ENCODE measurements around the gene TCERG1L. TPM values are rescaled to one million over a fixed set of nuclear protein-coding genes. Genes with fewer than 3 reads are reported as not detected.

TCERG1L gene
- polyA plus RNA-seq, 4 donors: 0.31 to 1.8 (median 1.5) TPM

GRCh38 chr10:131231323-131231964 lies 80.1 kb downstream of the TCERG1L start:
- no peak for DNase-seq (ENCODE audit: low read depth in 4 of 4, low spot score in 3 of 4)

GRCh38 chr10:131230641-131231322 lies 80.7 kb downstream of the TCERG1L start:
- DNase-seq (ENCODE audit: low read depth in 4 of 4, low spot score in 3 of 4): no peak

GRCh38 chr10:131230166-131230565 lies 81.4 kb downstream of the TCERG1L start:
- DNase-seq (ENCODE audit: low read depth in 4 of 4, low spot score in 3 of 4): no peak

GRCh38 chr10:131227163-131227740 lies 84.3 kb downstream of the TCERG1L start:
- no peak for DNase-seq (ENCODE audit: low read depth in 4 of 4, low spot score in 3 of 4)

- no peak for DNase-seq (ENCODE audit: low read depth in 4 of 4, low spot score in 3 of 4)
Observed at GRCh38 chr10:131226446-131227162, 84.9 kb downstream of the TCERG1L start.

GRCh38 chr10:131224106-131224505 lies 87.4 kb downstream of the TCERG1L start:
- no peak for DNase-seq (ENCODE audit: low read depth in 4 of 4, low spot score in 3 of 4)

GRCh38 chr10:131223422-131223821 lies 88.1 kb downstream of the TCERG1L start:
- DNase-seq (ENCODE audit: low read depth in 4 of 4, low spot score in 3 of 4): no peak

- no peak for DNase-seq (ENCODE audit: low read depth in 4 of 4, low spot score in 3 of 4)
Observed at GRCh38 chr10:131222986-131223385, 88.5 kb downstream of the TCERG1L start.

- DNase-seq (ENCODE audit: low read depth in 4 of 4, low spot score in 3 of 4): no peak
Observed at GRCh38 chr10:131221632-131222277, 89.8 kb downstream of the TCERG1L start.

GRCh38 chr10:131220601-131221171 lies 90.8 kb downstream of the TCERG1L start:
- no peak for DNase-seq (ENCODE audit: low read depth in 4 of 4, low spot score in 3 of 4)

- DNase-seq (ENCODE audit: low read depth in 4 of 4, low spot score in 3 of 4): no peak
Observed at GRCh38 chr10:131219955-131220489, 91.5 kb downstream of the TCERG1L start.

GRCh38 chr10:131219584-131219886 lies 92.0 kb downstream of the TCERG1L start:
- DNase-seq (ENCODE audit: low read depth in 4 of 4, low spot score in 3 of 4): no peak

- no peak for DNase-seq (ENCODE audit: low read depth in 4 of 4, low spot score in 3 of 4)
Observed at GRCh38 chr10:131218811-131219583, 92.5 kb downstream of the TCERG1L start.

- no peak for DNase-seq (ENCODE audit: low read depth in 4 of 4, low spot score in 3 of 4)
Observed at GRCh38 chr10:131216681-131217230, 94.8 kb downstream of the TCERG1L start.

GRCh38 chr10:131215776-131216175 lies 95.7 kb downstream of the TCERG1L start:
- DNase-seq (ENCODE audit: low read depth in 4 of 4, low spot score in 3 of 4): no peak

- DNase-seq (ENCODE audit: low read depth in 4 of 4, low spot score in 3 of 4): no peak
Observed at GRCh38 chr10:131214521-131215244, 96.8 kb downstream of the TCERG1L start.

GRCh38 chr10:131213741-131214505 lies 97.6 kb downstream of the TCERG1L start:
- DNase-seq (ENCODE audit: low read depth in 4 of 4, low spot score in 3 of 4): no peak

GRCh38 chr10:131212763-131213325 lies 98.7 kb downstream of the TCERG1L start:
- DNase-seq (ENCODE audit: low read depth in 4 of 4, low spot score in 3 of 4): no peak
